ENCODE results near the gene KCNQ5. TPM values are rescaled to one million over a fixed set of nuclear protein-coding genes. Genes with fewer than 3 reads are reported as not detected.

The KCNQ5 gene
- total RNA-seq, 1 donor from 2014 or later: 10.1 TPM

DNA sequence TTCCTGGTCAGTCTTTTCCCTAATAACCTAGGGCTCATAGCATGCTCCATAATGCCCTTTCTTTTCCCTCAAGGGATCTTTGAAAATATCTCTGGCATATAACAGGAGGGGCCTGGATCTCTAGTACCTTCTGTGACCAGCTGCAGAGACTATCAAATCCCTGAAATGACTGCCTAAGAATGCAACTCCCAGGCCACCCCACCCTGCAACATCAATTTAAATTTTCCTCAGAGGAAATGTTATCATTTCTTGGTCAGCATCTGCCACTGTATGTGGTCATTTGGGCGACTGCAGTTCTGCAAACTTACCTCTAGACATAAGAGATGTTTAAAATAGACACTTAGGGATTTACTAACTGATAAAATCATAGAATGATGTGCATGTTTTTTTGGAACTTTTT lies 200.2 kb downstream of the KCNQ5 start:
- intact Hi-C loops (cut with micrococcal nuclease): loop anchor here (5.0 kb wide), 1 partner anchor 200 kb away; the partner anchor contains the start of gene KCNQ5
- H3K4me3 Mint-ChIP-seq: no peak overlapping the region
- no peaks in the 10 kb centered on the region for H3K9me3 Mint-ChIP-seq
- CTCF ChIA-PET: no interaction called here
- H3K27ac Mint-ChIP-seq: no peak overlapping the region
- no peaks in the 10 kb centered on the region for H3K36me3 Mint-ChIP-seq (ENCODE audit: low read depth)
- TF ChIP-seq CTCF (IDR thresholded peaks at IDR 0.05): no peak
- no peaks in the 10 kb centered on the region for H3K27me3 Mint-ChIP-seq
- no peak for ATAC-seq (ENCODE audit: low read depth)
- DNase-seq: no peak
- POLR2A ChIA-PET: no interaction called here
- peaks cover 16% of the 10 kb centered on the region for H3K4me1 Mint-ChIP-seq

- ATAC-seq (ENCODE audit: low read depth): no peak
- H3K27ac Mint-ChIP-seq: no peak overlapping the region
- H3K4me3 Mint-ChIP-seq: no peak overlapping the region
- DNase-seq: no peak
- intact Hi-C loops (cut with micrococcal nuclease): loop anchor here (5.0 kb wide), 1 partner anchor 200 kb away; the partner anchor contains the start of gene KCNQ5
- ChIA-PET CTCF (no interaction called here), POLR2A (no interaction called here)
- no peaks in the 10 kb centered on the region for H3K27me3 Mint-ChIP-seq
- H3K36me3 Mint-ChIP-seq (ENCODE audit: low read depth): no peaks in the 10 kb centered on the region
- H3K4me1 Mint-ChIP-seq: peaks cover 23% of the 10 kb centered on the region
- no peak for TF ChIP-seq CTCF (IDR thresholded peaks at IDR 0.05)
- no peaks in the 10 kb centered on the region for H3K9me3 Mint-ChIP-seq
Measured at GRCh38 chr6:72822691-72823090, 200.8 kb downstream of the KCNQ5 start.

DNA sequence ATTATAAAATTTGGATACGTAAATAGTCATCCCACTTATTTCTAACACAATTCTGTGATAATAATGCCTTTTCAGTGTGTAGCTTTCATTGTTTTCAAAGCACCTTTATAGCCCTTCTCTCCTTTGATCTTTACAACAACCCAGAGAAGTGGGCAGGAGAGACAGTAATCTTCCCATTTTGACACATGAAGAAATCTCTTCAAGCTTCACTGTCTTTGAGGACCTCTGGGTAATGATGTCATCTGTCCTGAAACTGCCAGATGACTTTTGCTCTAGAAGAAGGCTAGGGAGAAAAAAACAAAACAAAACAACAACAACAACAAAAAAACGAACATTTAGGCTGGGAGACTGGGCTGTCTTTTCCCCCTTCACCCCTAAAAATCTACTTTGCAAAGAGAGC lies 203.0 kb downstream of the KCNQ5 start:
- Mint-ChIP-seq H3K9me3 (peaks cover 4% of the 10 kb centered on the region), H3K36me3 (ENCODE audit: low read depth) (peaks cover 6% of the 10 kb centered on the region), H3K4me1 (peaks cover 25% of the 10 kb centered on the region), H3K27ac (no peak overlapping the region), H3K27me3 (no peaks in the 10 kb centered on the region), H3K4me3 (no peak overlapping the region)
- no peak for TF ChIP-seq CTCF (IDR thresholded peaks at IDR 0.05)
- ATAC-seq (ENCODE audit: low read depth) (no peak), DNase-seq (no peak)
- ChIA-PET POLR2A (no interaction called here), CTCF (no interaction called here)
- intact Hi-C loops (cut with micrococcal nuclease): loop anchor here (5.0 kb wide), 1 partner anchor 203 kb away; the partner anchor contains the start of gene KCNQ5

GRCh38 chr6:72825315-72825911 lies 203.5 kb downstream of the KCNQ5 start:
- peaks cover 25% of the 10 kb centered on the region for H3K4me1 Mint-ChIP-seq
- ATAC-seq (ENCODE audit: low read depth) (no peak), DNase-seq (no peak)
- CTCF ChIA-PET: no interaction called here
- H3K27ac Mint-ChIP-seq: no peak overlapping the region
- H3K36me3 Mint-ChIP-seq (ENCODE audit: low read depth): peaks cover 6% of the 10 kb centered on the region
- no peaks in the 10 kb centered on the region for H3K27me3 Mint-ChIP-seq
- no peak overlapping the region for H3K4me3 Mint-ChIP-seq
- POLR2A ChIA-PET: no interaction called here
- TF ChIP-seq CTCF (IDR thresholded peaks at IDR 0.05): no peak
- intact Hi-C loops (cut with micrococcal nuclease): no loop called here
- peaks cover 4% of the 10 kb centered on the region for H3K9me3 Mint-ChIP-seq

DNA sequence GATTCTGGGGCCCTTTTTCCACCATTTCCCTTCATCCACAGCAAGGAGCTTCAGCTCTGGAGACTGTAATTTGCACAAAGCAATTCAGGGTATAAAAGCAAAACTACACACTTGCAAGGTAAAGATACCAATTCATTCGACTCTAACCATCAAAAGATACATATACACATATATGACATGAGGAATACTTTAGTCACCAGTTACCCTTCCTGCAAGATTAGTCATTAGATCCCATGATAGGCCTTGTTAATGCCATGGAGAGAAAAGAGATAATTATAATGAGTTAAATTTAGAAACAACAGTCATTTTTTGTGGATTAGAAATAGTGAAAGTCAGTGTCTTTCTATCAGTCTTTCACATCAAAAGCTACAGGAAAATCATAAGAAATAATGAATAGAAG lies 204.2 kb downstream of the KCNQ5 start:
- ATAC-seq (ENCODE audit: low read depth): no peak
- CTCF ChIA-PET: no interaction called here
- intact Hi-C loops (cut with micrococcal nuclease): no loop called here

More for the DNA sequence above, 204.2 kb downstream of the KCNQ5 start:
- Mint-ChIP-seq H3K4me3 (no peak overlapping the region), H3K4me1 (peaks cover 25% of the 10 kb centered on the region), H3K27me3 (no peaks in the 10 kb centered on the region), H3K36me3 (ENCODE audit: low read depth) (peaks cover 6% of the 10 kb centered on the region), H3K9me3 (peaks cover 4% of the 10 kb centered on the region), H3K27ac (no peak overlapping the region)
- DNase-seq: no peak
- no peak for TF ChIP-seq CTCF (IDR thresholded peaks at IDR 0.05)
- POLR2A ChIA-PET: no interaction called here

Data from activated B cell treated with CpG ODN at 0.5 μM for 24 hours (primary cell).